NCI-H82 (cell line): ENCODE results near the gene SYNE1.
"Not testable (repeated sequence)": the region's sequence is repeated elsewhere in the genome, so short reads cannot be mapped to it uniquely, and the experiment has no call there.

Experiments
- DNase-seq: peaks from one replicate; lab custom pipeline; 2025; lab: John Stamatoyannopoulos, UW

SYNE1 gene

GRCh38 chr6:152630832-152631231, 6.3 kb downstream of the SYNE1 start:
- DNase-seq = no peak

DNA sequence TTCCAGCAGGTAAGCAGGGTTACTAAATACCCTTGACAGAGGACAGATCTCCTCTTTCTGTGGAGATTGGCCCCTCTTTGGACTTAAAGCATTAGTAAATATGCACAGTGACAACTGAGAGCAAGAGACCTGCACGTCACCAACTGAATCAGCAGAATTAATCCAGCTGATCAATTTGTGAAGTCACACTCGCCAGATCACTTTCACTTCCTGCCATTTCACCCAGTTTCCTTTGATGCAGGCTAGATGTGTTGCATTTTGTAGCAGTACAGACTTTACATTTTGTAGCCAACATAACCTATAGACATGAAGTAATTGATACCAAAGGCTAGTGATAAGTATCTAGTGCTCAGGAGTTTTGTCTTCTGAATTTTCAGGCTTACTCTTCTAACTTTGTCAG, 11.9 kb downstream of the SYNE1 start:
- no peak for DNase-seq

DNA sequence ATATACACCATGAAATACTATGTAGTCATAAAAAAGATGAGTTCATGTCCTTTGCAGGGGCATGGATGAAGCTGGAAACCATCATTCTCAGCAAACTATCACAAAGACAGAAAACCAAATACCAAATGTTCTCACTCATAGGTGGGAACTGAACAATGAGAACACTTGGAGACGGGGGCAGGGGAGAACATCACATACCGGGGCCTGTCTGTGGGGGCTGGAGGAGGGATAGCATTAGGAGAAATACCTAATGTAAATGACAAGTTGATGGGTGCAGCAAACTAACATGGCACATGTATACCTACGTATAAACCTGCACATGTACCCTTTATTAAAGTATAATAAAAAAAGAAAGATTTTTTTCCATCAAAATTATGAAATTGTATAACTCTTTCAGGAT, 22.4 kb downstream of the SYNE1 start:
- not testable (repeated sequence) for DNase-seq

DNA sequence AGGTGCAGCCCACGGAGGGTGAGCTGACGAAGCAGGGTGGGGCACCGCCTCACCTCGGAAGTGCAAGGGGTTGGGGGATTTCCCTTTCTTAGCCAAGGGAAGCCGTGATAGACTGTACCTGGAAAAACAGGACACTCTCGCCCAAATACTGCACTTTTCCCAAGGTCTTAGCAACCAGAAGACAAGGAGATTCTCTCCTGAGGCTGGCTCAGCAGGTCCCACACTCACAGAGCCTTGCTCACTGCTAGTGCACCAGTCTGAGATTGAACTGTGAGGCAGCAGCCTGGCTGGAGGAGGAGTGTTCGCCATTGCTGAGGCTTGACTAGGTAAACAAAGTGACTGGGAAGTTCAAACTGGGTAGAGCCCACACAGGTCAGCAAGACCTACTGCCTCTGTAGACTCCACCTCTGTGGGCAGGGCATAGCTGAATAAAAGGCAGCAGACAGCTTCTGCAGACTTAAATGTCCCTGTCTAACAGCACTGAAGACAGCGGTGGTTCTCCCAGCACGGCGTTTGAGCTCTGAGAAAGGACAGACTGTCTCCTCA, 28.0 kb downstream of the SYNE1 start:
- DNase-seq = no peak

GRCh38 chr6:152605941-152606340, 31.2 kb downstream of the SYNE1 start:
- no peak for DNase-seq

- no peak for DNase-seq
Observed at GRCh38 chr6:152605342-152605741, 31.8 kb downstream of the SYNE1 start.

DNA sequence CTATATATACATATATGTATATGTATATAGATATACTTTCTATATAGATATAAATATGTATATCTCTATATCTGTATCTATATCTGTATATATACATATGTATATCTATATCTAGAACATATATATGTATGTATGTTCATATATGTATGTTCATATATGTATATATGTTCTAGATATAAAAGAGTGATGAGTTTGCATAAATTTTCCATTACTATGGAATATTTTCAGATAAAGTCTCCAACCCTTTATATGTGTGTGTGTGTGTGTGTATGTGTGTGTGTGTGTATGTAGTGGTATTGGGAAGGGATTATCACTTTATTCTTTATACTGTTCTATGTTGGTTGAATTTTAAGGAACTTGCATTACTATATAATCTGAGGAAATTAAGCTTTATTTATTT, 33.3 kb downstream of the SYNE1 start:
- DNase-seq = no peak

DNA sequence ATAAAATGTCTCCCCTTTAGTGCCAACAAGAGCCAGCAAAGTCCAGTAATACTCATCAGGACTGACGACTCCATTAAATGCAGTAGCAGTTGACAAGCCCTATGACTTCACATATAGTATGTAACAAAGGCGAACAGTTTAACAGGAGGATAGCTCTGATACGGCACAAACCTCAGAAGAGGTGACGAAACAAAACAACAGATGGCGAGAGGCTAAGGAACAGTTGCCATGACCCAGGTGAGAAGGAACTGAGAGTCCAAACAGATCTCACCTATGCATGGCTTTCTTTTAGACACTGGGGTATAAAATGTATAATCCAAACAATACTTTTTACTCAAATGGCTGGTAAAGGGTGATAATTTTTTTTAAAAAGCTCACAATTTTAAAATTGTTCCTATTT, 37.1 kb downstream of the SYNE1 start:
- peak; percentile 15 for DNase-seq

DNA sequence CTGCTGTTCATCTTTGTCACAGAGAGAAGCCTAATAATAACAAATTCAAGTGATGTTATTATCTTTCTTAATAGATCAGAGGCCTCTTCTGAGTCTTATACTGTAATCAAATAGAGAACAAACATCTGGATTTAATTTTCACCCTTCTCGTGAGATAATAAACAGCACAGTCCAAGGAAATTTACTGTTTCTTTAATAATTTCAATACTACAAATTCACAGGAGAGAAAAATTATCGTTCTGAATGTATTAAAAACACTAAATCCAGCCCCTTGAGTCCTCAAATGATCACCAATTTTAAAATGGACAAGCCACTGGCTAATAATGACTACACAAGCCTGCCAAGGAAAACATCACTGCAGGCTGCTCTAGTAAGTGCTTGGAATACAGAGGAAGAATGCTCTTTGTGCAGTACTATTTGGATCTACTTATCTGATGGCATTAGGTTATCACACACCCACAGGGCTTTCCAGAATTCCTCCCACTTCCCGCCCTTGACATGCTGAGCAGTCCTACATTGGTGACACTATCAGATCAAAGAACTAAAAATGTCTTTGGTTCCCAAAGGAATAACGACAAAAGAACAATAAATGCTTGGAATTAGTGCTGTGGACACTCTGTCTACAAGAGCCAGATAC, 38.1 kb downstream of the SYNE1 start:
- no peak for DNase-seq

DNA sequence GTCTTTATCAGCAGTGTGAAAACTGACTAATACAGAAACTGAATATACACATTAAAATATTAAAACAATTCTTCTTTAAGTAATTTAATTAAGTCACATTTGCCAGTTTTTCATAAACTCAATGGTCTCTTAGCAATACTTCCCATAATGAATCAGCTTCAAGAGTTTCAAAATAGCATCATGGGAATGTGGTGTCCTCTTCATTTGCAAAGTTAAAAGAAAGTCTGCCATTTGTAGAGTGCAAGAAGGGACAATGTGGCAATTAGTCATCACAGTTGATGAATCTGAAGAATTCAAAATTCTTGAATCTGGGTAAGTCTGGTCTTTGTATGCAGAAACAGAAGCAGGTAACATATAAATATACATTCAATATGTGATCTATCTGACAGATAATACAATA, 38.7 kb downstream of the SYNE1 start:
- no peak for DNase-seq

DNA sequence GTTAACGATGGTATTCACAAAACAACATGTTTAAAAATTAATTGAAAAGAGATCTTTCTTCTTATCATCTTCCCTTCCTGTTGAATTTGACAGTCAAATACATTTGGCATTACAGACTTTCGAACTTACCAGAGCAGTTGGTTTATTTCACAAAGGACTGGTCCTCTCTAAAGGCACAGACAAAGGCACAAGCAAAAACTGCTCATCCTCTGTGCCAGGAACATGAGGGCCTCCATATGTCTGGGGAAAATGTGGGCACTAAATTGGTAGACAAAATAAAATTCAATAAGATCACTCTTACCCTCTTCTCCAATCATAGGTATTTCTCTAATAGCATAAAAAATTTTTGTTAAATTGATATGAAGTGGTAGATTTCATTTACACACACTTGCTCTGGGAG, 40.4 kb downstream of the SYNE1 start:
- DNase-seq = no peak

DNA sequence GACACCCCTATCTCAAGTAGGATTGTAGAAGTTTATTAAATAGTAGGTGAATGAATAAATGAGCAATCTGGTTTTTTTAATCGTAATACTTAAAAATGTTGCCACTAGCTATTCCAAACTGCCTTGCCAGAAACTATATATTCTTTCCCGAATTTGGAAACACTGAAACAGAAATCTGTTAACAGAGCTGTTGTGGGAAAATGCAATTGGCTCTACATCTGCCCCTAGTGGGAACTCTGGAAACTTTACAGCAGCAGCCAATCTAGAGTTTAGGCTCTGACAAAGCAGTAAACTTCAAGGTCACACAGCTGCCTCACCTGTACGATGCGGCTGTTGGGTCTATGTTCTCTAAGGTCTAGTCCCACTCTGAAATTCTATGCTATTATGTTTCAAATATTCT, 41.7 kb downstream of the SYNE1 start:
- DNase-seq = peak; percentile 21

- no peak for DNase-seq
Observed at GRCh38 chr6:152594701-152595100, 42.5 kb downstream of the SYNE1 start.

DNA sequence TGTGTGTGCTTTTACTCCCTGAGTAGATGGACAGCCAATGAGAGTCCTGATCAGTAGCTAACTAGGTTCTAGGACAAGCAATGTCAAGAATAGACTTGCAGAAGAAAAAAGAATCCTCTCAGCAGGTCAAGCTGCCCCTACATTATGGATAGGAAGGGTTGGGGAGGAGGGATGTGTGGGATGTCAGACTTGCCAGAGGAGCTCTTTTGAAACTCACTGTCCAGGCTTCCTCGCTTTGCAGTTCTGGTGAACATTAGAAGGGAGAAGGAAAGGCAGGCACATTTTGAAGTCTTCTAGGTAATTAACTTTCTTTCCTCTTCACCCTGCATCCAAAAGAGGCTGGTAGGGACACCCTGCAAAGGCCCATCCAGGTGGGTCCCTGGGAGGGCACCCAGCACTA, 48.7 kb downstream of the SYNE1 start:
- DNase-seq = no peak

DNA sequence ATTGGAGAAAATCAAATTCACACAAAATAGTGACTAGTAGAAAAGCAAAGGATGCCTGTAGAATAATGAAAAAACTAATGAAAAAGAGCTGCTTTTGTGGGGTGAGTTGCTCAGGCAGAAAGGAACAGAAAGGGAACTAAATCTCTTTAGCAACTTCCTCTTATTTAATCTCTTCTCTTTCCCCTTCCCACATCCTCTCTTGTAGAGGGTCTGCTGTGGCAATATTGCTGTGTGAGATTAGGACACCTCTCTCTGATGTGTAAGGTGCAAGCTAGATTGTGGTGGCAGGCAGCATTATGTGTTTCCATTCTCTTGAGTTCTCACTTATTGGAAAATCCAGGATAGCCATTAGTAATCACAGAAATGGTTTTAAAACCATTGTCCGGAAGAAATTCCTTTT, 49.7 kb downstream of the SYNE1 start:
- no peak for DNase-seq

DNA sequence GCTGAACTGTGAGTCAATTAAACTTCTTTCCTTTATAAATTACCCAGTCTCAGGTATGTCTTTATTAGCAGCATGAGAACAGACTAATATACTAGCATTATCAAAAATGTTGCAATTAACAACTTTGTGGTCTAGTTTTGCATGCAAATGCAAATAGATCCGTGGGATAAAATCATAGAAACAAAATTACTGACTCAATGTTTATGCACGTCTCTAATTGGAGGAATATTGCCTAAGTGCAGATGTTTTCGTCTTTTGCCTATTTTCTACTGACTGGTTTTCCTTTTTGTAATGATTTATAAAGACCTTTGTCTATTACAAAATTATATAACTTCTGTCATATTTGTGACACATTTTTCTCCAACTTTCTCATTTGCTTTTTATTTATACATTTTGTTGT, 51.9 kb downstream of the SYNE1 start:
- no peak for DNase-seq

DNA sequence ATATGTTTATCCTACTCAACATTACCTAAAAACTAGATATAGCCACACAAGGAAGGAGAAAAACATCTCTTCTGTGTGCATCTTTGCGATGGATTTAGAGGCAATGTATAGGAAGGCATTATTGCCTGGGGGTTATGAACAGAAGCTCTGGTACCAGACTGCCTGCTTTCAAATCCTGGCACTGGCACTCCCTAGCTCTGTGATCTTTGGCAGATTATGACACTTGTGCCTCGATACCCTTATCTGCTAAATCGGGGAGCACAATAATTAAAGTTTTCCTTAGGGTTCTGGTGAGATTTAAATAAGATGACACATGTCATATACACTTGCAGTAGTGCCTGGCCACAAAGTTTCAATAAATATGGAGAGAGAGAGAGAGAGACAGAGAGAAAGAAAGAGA, 53.3 kb downstream of the SYNE1 start:
- DNase-seq = no peak

GRCh38 chr6:152576525-152576924, 60.6 kb downstream of the SYNE1 start:
- no peak for DNase-seq

DNA sequence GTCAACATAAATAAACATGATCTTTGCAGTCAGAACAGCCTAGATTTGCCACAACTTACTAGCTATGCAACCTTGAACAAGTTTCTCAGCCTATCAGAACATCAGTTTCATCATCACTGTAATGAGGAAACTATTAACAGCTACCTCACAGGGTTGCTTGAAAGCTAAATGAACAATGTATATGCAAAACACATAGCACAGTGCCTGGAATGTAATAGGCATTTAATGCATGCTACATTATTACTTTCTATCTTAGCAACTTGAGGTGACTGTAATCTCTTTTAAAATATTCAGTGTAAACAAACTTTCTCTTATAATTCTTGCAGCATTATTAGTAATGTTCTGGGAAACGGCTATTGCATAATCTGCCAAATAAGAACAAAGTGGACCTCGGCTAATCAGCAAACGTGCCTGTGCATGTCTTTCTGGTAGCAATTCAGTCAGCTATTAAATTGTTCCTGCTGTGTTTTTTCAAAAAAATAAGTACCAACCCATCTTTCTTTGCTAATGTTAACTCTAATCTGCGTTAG, 61.5 kb downstream of the SYNE1 start:
- no peak for DNase-seq

DNA sequence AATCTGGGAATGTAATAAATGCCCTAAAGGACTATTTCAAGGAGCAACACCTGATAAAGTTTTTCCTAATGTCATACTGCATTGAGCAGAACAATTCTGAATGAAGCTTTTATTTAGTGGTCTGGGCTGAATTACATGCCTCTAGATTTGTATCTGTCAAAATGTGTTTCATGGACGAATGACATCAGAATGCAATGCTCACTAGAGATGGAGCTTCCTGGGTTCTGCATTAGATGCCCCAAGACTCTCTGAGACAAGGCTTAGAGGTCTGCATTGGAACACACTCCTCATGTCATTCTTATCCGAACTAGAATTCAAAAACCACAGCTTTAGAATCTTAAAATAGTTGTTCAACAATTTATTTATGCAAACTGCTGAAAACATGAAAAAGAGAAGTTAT, 62.0 kb downstream of the SYNE1 start:
- DNase-seq = no peak

GRCh38 chr6:152573762-152574161, 63.4 kb downstream of the SYNE1 start:
- no peak for DNase-seq

GRCh38 chr6:152572338-152573088, 64.6 kb downstream of the SYNE1 start:
- DNase-seq = no peak

DNA sequence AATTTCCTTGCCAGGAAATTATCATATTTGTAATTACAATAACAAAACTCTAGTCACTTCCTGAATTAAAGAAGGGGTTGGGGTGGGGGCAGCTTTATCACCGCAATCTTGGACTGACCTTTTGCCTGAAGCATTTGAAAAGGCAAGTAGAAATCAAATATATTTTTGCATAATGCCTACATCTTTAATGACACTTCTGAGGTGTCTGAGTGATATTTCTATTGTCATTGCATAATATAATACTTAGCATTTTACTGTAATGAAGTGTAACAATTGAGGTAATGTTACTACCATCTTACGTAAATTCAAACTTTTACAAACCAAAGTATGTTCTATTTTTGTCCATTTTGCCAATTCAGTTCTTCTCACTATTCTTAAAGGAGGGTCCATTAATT, 65.2 kb downstream of the SYNE1 start:
- no peak for DNase-seq
